OCI-LY7 (cell line): Measurements from ENCODE around the gene MOB3B. TPM values are rescaled to one million over a fixed set of nuclear protein-coding genes. Genes with fewer than 3 reads are reported as not detected.

Experiments
- BruUV-seq: library from RNA; stranded (reverse); fragments of 400-500 nt; replicated peaks from 2 replicates; lab custom pipeline; 2021; lab: Mats Ljungman, UMichigan
- CTCF ChIA-PET: fragments of 300-600 bp; sonication (Branson Sonifier 250); formaldehyde crosslinking; loops from one replicate; lab custom pipeline; 2022; ENCODE audit warnings: antibody characterized with exemption; ENCODE audit not compliant: unreplicated experiment; lab: Charles Lee
- POLR2A ChIA-PET: fragments of 300-600 bp; sonication (Branson Sonifier 250); formaldehyde crosslinking; loops from one replicate; lab custom pipeline; 2022; ENCODE audit warnings: antibody characterized with exemption; lab: Charles Lee
- DNase-seq: peaks from one replicate; pipeline ENCODE4 v3.0.0-alpha.2; 2015; ENCODE audit warnings: low spot score
- H2AFZ ChIP-seq: fragments of 200-600 bp; sonication (generic), shearing (Covaris generic); 2 replicates; pipeline ENCODE4 v1.6.1; 2014; ENCODE audit warnings: mild to moderate bottlenecking, antibody characterized with exemption, low read length, moderate library complexity
- H3K27ac ChIP-seq: fragments of 200-600 bp; sonication (generic); 2 replicates; pipeline ENCODE4 v1.5.1; 2014; ENCODE audit warnings: mixed run types, low read depth, mild to moderate bottlenecking, moderate library complexity, low read length, inconsistent platforms; ENCODE audit not compliant: poor library complexity, severe bottlenecking
- H3K36me3 ChIP-seq: fragments of 200-600 bp; sonication (generic); 2 replicates; pipeline ENCODE4 v1.6.1; 2014; ENCODE audit warnings: mild to moderate bottlenecking, antibody characterized with exemption, low read length, moderate library complexity, mixed read lengths; ENCODE audit not compliant: insufficient read depth
- H3K4me1 ChIP-seq: fragments of 200-600 bp; sonication (generic); 2 replicates; pipeline ENCODE4 v1.5.1; 2014; ENCODE audit warnings: mild to moderate bottlenecking, low read length; ENCODE audit not compliant: insufficient read depth, poor library complexity, severe bottlenecking
- H3K4me2 ChIP-seq: fragments of 200-600 bp; sonication (generic); 2 replicates; pipeline ENCODE4 v1.6.1; 2014; ENCODE audit warnings: mild to moderate bottlenecking, low read length
- H3K4me3 ChIP-seq: fragments of 200-600 bp; sonication (generic); 2 replicates; pipeline ENCODE4 v1.5.1; 2014; ENCODE audit warnings: mild to moderate bottlenecking, low read depth, low read length; ENCODE audit not compliant: poor library complexity, severe bottlenecking
- H3K79me2 ChIP-seq: fragments of 200-600 bp; sonication (generic); 2 replicates; pipeline ENCODE4 v1.6.1; 2016; ENCODE audit warnings: low read depth, mild to moderate bottlenecking, low read length, moderate library complexity, mixed read lengths; ENCODE audit not compliant: insufficient read depth
- H3K9me2 ChIP-seq: fragments of 200-600 bp; sonication (generic); 2 replicates; pipeline ENCODE4 v1.6.1; 2016; ENCODE audit warnings: mild to moderate bottlenecking, low read length, mixed read lengths; ENCODE audit not compliant: insufficient read depth
- H3K9me3 ChIP-seq: fragments of 200-600 bp; sonication (generic); 2 replicates; pipeline ENCODE4 v1.6.1; 2014; ENCODE audit warnings: mild to moderate bottlenecking, mixed run types, low read length, mixed read lengths
- H4K20me1 ChIP-seq: fragments of 200-600 bp; sonication (generic); 2 replicates; pipeline ENCODE4 v1.6.1; 2014; ENCODE audit warnings: mild to moderate bottlenecking, antibody characterized with exemption, low read length, moderate library complexity, mixed read lengths; ENCODE audit not compliant: insufficient read depth
- EZH2phosphoT487 ChIP-seq: fragments of 200-600 bp; sonication (generic); IDR thresholded peaks from 2 replicates; pipeline ENCODE4 v1.6.1; 2018; ENCODE audit warnings: low read depth, borderline replicate concordance, mild to moderate bottlenecking, mixed run types, antibody characterized with exemption, low read length, moderate library complexity, mixed read lengths
- intact Hi-C: fragments of 100-400 bp; cut with micrococcal nuclease; formaldehyde crosslinking; loops from one replicate; pipeline ENCODE4 v1.10.0; 2022; ENCODE audit not compliant: unreplicated experiment
- total RNA-seq, 2 experiments: library from RNA; depleted of rRNA in 1 of 2; stranded (reverse); fragments of >200 nt in 1 of 2; shearing (Covaris generic) in 1 of 2; gene quantifications; 2 replicates each; pipeline ENCODE4 v1.2.3, GENCODE V29; 2014 to 2022
- TF ChIP-seq, protein P1 (sequence below): fragments of 200-600 bp; sonication (generic); conservative IDR thresholded peaks from 2 replicates; pipeline ENCODE4 v1.5.1; 2014; ENCODE audit warnings: mild to moderate bottlenecking, antibody characterized with exemption, low read length, moderate library complexity, mixed read lengths

MOB3B gene
- total RNA-seq, 2 experiments from 2014 or later: 0.04 TPM; not detected in 1

DNA sequence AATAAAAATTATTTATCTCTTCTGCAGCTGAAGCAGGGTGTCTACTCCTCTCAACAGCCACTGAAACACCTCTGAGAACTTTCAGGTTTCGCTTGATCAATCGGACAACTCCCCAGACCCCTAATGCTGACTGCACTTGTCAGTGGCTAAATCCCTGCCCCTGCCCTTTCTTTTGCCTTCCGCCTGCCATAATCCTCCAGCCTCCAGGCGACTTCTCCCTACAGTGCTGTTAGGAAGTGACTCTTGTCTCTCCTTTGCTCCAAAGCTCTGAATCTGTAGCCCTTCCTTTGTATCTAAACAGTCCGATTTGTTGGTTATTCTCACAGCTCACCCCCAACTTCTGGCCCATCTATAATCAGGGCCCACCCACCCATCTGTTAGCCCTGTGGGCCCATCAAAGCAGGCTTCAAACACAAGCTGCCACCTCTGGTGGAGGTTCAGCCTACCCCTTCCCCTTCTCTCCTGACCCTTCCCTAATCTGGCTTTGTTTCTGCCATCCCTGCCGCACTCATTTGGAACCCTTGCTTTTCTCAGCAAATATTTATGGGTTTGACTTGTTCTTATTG is 59.2 kb downstream of the MOB3B start:
- POLR2A ChIA-PET: interaction anchor here (0.6 to 1.2 kb wide), 2 partner anchors 9 to 896 kb away, joined by 3 to 4 read pairs; no protein-coding TSS in a partner anchor
- DNase-seq: no peak

DNA sequence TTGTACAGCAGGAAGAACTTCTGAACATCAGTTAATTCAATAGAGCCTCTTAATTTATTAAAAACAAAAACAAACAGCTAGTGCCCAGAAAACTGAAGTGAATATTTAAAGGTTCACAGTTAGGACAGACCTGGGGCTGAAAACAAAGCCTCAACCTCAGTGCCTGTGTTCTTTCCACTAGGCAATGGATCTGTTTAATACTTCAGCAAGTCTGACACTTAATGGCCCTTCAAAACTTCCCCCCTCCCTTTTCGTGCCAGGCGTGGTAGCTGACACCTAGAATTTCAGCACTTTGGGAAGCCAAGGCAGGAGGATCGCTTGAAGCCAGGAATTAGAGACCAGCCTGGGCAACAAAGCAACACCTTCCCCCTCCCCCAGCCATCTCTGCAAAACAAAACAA is 60.1 kb downstream of the MOB3B start:
- Histone ChIP-seq H3K27ac (no peak overlapping the region), H3K9me3 (no peaks in the 10 kb centered on the region), H3K79me2 (no peaks in the 10 kb centered on the region), H2AFZ (no peak overlapping the region), H4K20me1 (no peaks in the 10 kb centered on the region), H3K36me3 (no peaks in the 10 kb centered on the region), H3K4me3 (no peak overlapping the region), H3K4me2 (no peak overlapping the region), H3K9me2 (no peaks in the 10 kb centered on the region), H3K4me1 (no peaks in the 10 kb centered on the region)
- intact Hi-C loops: no loop called here
- no peak for DNase-seq
- POLR2A ChIA-PET: interaction anchor here (1.2 kb wide), 1 partner anchor 8 kb away, joined by 4 read pairs; no protein-coding TSS in a partner anchor
- TF ChIP-seq, protein P1, sequence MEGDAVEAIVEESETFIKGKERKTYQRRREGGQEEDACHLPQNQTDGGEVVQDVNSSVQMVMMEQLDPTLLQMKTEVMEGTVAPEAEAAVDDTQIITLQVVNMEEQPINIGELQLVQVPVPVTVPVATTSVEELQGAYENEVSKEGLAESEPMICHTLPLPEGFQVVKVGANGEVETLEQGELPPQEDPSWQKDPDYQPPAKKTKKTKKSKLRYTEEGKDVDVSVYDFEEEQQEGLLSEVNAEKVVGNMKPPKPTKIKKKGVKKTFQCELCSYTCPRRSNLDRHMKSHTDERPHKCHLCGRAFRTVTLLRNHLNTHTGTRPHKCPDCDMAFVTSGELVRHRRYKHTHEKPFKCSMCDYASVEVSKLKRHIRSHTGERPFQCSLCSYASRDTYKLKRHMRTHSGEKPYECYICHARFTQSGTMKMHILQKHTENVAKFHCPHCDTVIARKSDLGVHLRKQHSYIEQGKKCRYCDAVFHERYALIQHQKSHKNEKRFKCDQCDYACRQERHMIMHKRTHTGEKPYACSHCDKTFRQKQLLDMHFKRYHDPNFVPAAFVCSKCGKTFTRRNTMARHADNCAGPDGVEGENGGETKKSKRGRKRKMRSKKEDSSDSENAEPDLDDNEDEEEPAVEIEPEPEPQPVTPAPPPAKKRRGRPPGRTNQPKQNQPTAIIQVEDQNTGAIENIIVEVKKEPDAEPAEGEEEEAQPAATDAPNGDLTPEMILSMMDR: no peak
- no peak for TF ChIP-seq EZH2phosphoT487
- BruUV-seq: no TSS peak
- CTCF ChIA-PET: no interaction called here

More for the DNA sequence above, 59.2 kb downstream of the MOB3B start:
- intact Hi-C loops: no loop called here
- H4K20me1 ChIP-seq: no peaks in the 10 kb centered on the region
- no TSS peak for BruUV-seq
- no peak overlapping the region for H3K4me2 ChIP-seq
- H3K4me3 ChIP-seq: no peak overlapping the region
- no peak for TF ChIP-seq EZH2phosphoT487
- TF ChIP-seq, protein P1: no peak
- no peaks in the 10 kb centered on the region for H3K79me2 ChIP-seq
- no peaks in the 10 kb centered on the region for H3K4me1 ChIP-seq
- H3K27ac ChIP-seq: no peak overlapping the region
- CTCF ChIA-PET: no interaction called here
- H3K9me3 ChIP-seq: no peaks in the 10 kb centered on the region
- no peak overlapping the region for H2AFZ ChIP-seq
- no peaks in the 10 kb centered on the region for H3K36me3 ChIP-seq
- H3K9me2 ChIP-seq: no peaks in the 10 kb centered on the region

DNA sequence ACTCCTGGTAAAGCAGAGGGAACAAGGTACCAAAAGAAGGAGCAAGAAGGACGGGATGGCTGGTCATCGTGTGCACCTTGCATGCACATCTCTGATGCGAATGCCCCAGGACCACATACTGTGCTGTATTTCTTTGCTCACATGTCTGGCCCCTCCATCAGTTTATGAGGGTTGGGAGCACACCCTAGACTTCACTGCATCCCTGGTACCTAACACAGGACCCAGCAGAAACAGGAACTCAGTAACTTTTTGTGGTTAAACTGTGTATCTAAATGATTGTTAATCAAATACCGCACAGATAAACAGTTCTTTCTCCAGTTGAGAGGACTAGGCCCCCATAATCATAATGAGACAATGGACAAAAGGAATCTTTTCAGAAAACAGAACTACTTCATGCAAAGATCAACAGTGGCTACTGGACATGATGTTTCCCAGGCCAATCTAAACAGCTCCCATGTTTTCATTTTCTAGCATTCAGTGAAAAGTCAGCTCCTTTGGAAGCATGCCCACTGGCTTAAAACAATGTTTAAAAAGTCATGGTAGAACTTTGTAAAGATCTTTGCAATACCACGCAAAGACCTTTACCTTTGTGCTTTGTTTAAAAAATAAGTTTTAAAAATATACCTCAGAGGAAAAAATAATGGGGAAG is 61.0 kb downstream of the MOB3B start:
- POLR2A ChIA-PET: no interaction called here

More for the DNA sequence above, 61.0 kb downstream of the MOB3B start:
- no peaks in the 10 kb centered on the region for H3K36me3 ChIP-seq
- H3K27ac ChIP-seq: no peak overlapping the region
- H3K9me3 ChIP-seq: no peaks in the 10 kb centered on the region
- no peak for DNase-seq
- no peaks in the 10 kb centered on the region for H3K9me2 ChIP-seq
- H2AFZ ChIP-seq: no peak overlapping the region
- no peak overlapping the region for H3K4me3 ChIP-seq
- TF ChIP-seq, protein P1: no peak
- TF ChIP-seq EZH2phosphoT487: no peak
- intact Hi-C loops: no loop called here
- CTCF ChIA-PET: no interaction called here
- H3K79me2 ChIP-seq: no peaks in the 10 kb centered on the region
- no TSS peak for BruUV-seq
- no peak overlapping the region for H3K4me2 ChIP-seq
- H4K20me1 ChIP-seq: no peaks in the 10 kb centered on the region
- H3K4me1 ChIP-seq: no peaks in the 10 kb centered on the region
